ENCODE data around the gene ANKRD34A. TPM values are rescaled to one million over a fixed set of nuclear protein-coding genes. Genes with fewer than 3 reads are reported as not detected.

The ANKRD34A gene
- total RNA-seq (2021; fragmentation: NEBNext Ultra II Directional; extraction: Animal tissue kit (Norgen Biotek cat#: 25700)) (0.20 and 0.46 TPM in 2 replicates), polyA plus RNA-seq (2011; rRNA removed) (0.15 and 0.19 TPM in 2 replicates), polyA minus RNA-seq (2011; rRNA and poly(A)+ RNA removed) (0.07 and 0.47 TPM in 2 replicates)
- polyA plus RNA-seq (2011; cell fraction: cytosol; rRNA removed): 0.10 TPM
- polyA plus RNA-seq (2011; cell fraction: nucleus; rRNA removed): 0.33 TPM
- 0.18 to 0.33 TPM (median 0.26 TPM) in 4 replicates for polyA plus RNA-seq (2012, experiment 1 of 2)
- polyA plus RNA-seq (2012, experiment 2 of 2): 0.22 TPM
- polyA plus RNA-seq (2013, experiment 1 of 2): 0.08 TPM
- 0.13 TPM for polyA plus RNA-seq (2013, experiment 2 of 2)
- polyA minus RNA-seq (2011; cell fraction: cytosol; rRNA and poly(A)+ RNA removed): not detected
- polyA minus RNA-seq (2011; cell fraction: nucleus; rRNA and poly(A)+ RNA removed): 0.70 TPM
- long read RNA-seq, experiment 1: 0 reads
- long read RNA-seq, experiment 2: 0 reads

- no peak within 1 kb of the TSS; a peak in 2 of 7 replicates for H3K9ac ChIP-seq (replicated peaks in 1 of 4; ENCODE audit: extremely low read depth in 1 of 4, low read depth in 3 of 4, low read length in 3 of 4)
- H4K20me1 ChIP-seq (replicated peaks in 1 of 2; ENCODE audit: control insufficient read depth in 1 of 2, insufficient read depth in 2 of 2, low read length in 2 of 2): peaks cover 0 to 2% of the 10 kb centered on the region in 2 experiments
- no peak within 1 kb of the TSS for H2BK15ac ChIP-seq (ENCODE audit: low read length)
- peak; percentile 36 for FAIRE-seq
- H3K36me3 ChIP-seq (ENCODE audit: control insufficient read depth in 2 of 4, insufficient read depth in 4 of 4, low read length in 3 of 4): no peaks in the 10 kb centered on the region
- H3K79me2 ChIP-seq (ENCODE audit: control insufficient read depth in 1 of 2, insufficient read depth in 2 of 2, low read length in 2 of 2): no peaks in the 10 kb centered on the region
- ChIA-PET CTCF (ENCODE audit: partially characterized antibody) (interaction anchor here (0.5 to 3.6 kb wide), 12 partner anchors 12 to 119 kb away, joined by 3 to 17 read pairs (median 4); partner anchors contain the start of genes NUDT17, PIAS3 and RBM8A), POLR2A (ENCODE audit: partially characterized antibody) (interaction anchor here (0.8 to 4.1 kb wide), 12 partner anchors 8 to 105 kb away, joined by 3 to 21 read pairs (median 6); partner anchors contain the start of genes PEX11B, PIAS3, RBM8A and TXNIP)
- H4K5ac ChIP-seq (ENCODE audit: insufficient read length, low read depth, low read length): no peak within 1 kb of the TSS
- H3K27ac ChIP-seq (ENCODE audit: low read depth, low read length): no peak within 1 kb of the TSS
- H3K23me2 ChIP-seq (ENCODE audit: low read depth, low read length): peaks cover 22% of the 10 kb centered on the region
- peak; percentile 87 to 94 for DNase-seq (ENCODE audit: low read depth in 1 of 2, low spot score in 2 of 2)
- H3K14ac ChIP-seq (ENCODE audit: insufficient read length): no peak within 1 kb of the TSS
- no peak within 1 kb of the TSS for H3K23ac ChIP-seq (ENCODE audit: insufficient read length)
- no peak within 1 kb of the TSS for H2BK20ac ChIP-seq (ENCODE audit: low read length)
- H3K56ac ChIP-seq (replicated peaks; ENCODE audit: insufficient read length, low read depth, low read length): no peak within 1 kb of the TSS
- WGBS, 2 experiments (ENCODE audit: extremely low coverage in 1 of 2, insufficient coverage in 1 of 2, insufficient read length in 1 of 2, insufficient replicate concordance in 2 of 2, low coverage in 1 of 2, low lambda C conversion rate in 2 of 2, missing lambda C conversion rate in 1 of 2): 2% methylated on average over 37 of the region's 37 CpGs; no CpG with 5 or more reads in 1 of the 2 experiments
- no peak within 1 kb of the TSS for H3K4ac ChIP-seq (replicated peaks; ENCODE audit: insufficient read length, low read depth, low read length)
- peak within 1 kb of the TSS; percentile 73 for H2AFZ ChIP-seq (ENCODE audit: low read length)
- H3K9me3 ChIP-seq (ENCODE audit: insufficient read depth in 2 of 2, low read depth in 1 of 2, low read length in 1 of 2): no peaks in the 10 kb centered on the region
- no peaks in the 10 kb centered on the region for H3K79me1 ChIP-seq (ENCODE audit: low read depth, low read length)
- no peak within 1 kb of the TSS for H3K18ac ChIP-seq (ENCODE audit: extremely low read depth, low read length)
- peaks cover 23 to 41% (median 40%) of the 10 kb centered on the region in 4 experiments for H3K27me3 ChIP-seq (replicated peaks in 1 of 4; ENCODE audit: control insufficient read depth in 3 of 4, extremely low read depth in 1 of 4, insufficient read depth in 3 of 4, low read length in 3 of 4)
- no peak within 1 kb of the TSS for H2BK120ac ChIP-seq (replicated peaks; ENCODE audit: low read depth, low read length)
- no peak within 1 kb of the TSS for H4K91ac ChIP-seq (replicated peaks; ENCODE audit: insufficient read length, low read length)
- H2AK5ac ChIP-seq (ENCODE audit: low read depth, low read length): no peak within 1 kb of the TSS
- H3K4me3 ChIP-seq (ENCODE audit: extremely low read depth in 1 of 4, insufficient read depth in 2 of 4, low read depth in 3 of 4, low read length in 4 of 4): peak within 1 kb of the TSS; percentile 54 to 81 (median 68)
- no peak within 1 kb of the TSS for H2BK12ac ChIP-seq (ENCODE audit: low read depth, low read length)
- H3K4me1 ChIP-seq (replicated peaks in 1 of 4; ENCODE audit: control insufficient read depth in 3 of 4, insufficient read depth in 4 of 4, low read length in 3 of 4): peaks cover 0 to 17% (median 11%) of the 10 kb centered on the region in 4 experiments; a peak in 6 of 7 replicates
- H4K8ac ChIP-seq (ENCODE audit: extremely low read depth, insufficient read depth, low read length): no peak within 1 kb of the TSS
- H3K4me2 ChIP-seq (ENCODE audit: insufficient read depth in 1 of 2, low read depth in 2 of 2, low read length in 2 of 2): peak within 1 kb of the TSS; percentile 57 to 74
- no peak within 1 kb of the TSS for H2BK5ac ChIP-seq (ENCODE audit: low read depth, low read length)
- TF ChIP-seq PHF8 (conservative IDR thresholded peaks at IDR 0.05; ENCODE audit: low read depth, low read length) (0 out of 2 replicates have a peak, but pooled peaks have one; percentile 43), BRCA1 (IDR thresholded peaks at IDR 0.05; ENCODE audit: low read depth, low read length) (no peak), TAF1 (IDR thresholded peaks at IDR 0.05; ENCODE audit: low read depth, low read length) (peak; percentile 62; the same call in 1 of the 2 replicates), TBP (IDR thresholded peaks at IDR 0.05; ENCODE audit: low read depth, low read length) (peak; percentile 64; the same call in 1 of the 2 replicates), CBX5 (IDR thresholded peaks at IDR 0.05; ENCODE audit: low read depth, low read length) (no peak), KDM4A (IDR thresholded peaks at IDR 0.05; ENCODE audit: low read depth, low read length, severe bottlenecking) (peak; percentile 64), CREB1 (IDR thresholded peaks at IDR 0.05) (no peak), POLR2AphosphoS5 (IDR thresholded peaks at IDR 0.05; ENCODE audit: low read depth, low read length) (peak; percentile 39; the same call in 1 of the 2 replicates), SIN3A (conservative IDR thresholded peaks at IDR 0.05 in 1 of 2, IDR thresholded peaks at IDR 0.05 in 1 of 2; ENCODE audit: low read depth in 1 of 2, low read length in 2 of 2) (peak; percentile 19 to 56; a peak in 2 of 4 replicates), CHD2 (IDR thresholded peaks at IDR 0.05; ENCODE audit: low read length) (0 out of 2 replicates have a peak, but pooled peaks have one; percentile 27)
Observed at GRCh38 chr1:145964328-145965118, at the start of gene ANKRD34A, which contains the start of gene POLR3GL. TSS of gene ANKRD34A (minus strand) at chr1:145964575. CDS start at chr1:145961759, 2,816 bp downstream. TSS of gene POLR3GL (plus strand) at chr1:145964690. CDS start at chr1:145974866, 10,176 bp downstream.

Measured in H1 (cell line).